ENCODE data around the gene COMMD1.

The COMMD1 gene

DNA sequence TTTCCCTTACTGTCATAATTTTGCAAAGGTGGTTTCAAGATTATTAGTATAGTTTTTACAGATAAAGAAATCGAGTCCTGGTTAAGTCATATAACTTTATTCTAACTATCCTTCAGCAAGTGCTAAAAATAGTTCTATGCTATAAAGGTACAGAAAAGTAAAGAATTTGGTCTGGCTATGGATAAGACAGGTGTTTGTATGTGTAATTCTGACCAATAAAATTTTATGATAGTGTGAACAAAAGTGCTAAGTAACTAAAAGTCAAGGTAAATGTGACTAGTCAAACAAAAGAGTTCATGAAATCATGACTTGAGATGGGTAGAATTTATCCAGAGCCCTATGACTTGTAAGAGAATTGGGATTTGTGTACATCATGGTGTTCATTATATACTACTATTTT lies 140.7 kb downstream of the COMMD1 start:
- TF ChIP-seq, protein P1, sequence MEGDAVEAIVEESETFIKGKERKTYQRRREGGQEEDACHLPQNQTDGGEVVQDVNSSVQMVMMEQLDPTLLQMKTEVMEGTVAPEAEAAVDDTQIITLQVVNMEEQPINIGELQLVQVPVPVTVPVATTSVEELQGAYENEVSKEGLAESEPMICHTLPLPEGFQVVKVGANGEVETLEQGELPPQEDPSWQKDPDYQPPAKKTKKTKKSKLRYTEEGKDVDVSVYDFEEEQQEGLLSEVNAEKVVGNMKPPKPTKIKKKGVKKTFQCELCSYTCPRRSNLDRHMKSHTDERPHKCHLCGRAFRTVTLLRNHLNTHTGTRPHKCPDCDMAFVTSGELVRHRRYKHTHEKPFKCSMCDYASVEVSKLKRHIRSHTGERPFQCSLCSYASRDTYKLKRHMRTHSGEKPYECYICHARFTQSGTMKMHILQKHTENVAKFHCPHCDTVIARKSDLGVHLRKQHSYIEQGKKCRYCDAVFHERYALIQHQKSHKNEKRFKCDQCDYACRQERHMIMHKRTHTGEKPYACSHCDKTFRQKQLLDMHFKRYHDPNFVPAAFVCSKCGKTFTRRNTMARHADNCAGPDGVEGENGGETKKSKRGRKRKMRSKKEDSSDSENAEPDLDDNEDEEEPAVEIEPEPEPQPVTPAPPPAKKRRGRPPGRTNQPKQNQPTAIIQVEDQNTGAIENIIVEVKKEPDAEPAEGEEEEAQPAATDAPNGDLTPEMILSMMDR (IDR thresholded peaks at IDR 0.05; ENCODE audit: control insufficient read depth, insufficient read depth, low read depth, low read length, missing control alignments): no peak
- DNase-seq (ENCODE audit: low read depth): no peak
- no peak overlapping the region for H3K4me3 ChIP-seq (ENCODE audit: control insufficient read depth, low read depth, low read length)

DNA sequence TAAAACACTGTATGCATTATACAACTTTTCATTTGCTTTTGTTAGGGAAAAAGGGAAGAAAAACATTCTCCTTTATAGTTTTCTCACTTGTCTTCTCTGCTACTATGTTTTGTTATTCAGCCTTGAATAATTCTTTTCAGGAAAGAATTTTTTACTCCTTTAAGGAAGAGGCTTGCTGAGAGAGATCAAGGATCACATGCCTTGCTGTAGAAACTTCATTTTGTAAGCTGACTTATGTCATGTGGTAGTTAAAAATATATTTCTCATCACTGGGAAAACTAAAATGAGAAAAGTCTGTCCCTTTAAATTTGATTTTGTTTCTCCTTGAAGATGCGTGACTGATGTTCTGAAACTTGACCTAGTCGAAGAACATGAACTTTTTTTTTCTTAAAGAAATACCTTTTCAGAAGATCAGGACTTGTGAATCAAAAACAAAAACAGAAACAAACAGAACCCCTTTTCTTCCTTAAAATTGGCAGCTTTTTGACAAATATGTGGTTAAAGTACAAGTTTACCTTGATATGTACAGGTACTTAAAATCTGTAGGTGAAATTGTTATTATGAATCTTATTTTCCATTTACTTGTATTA lies 145.1 kb downstream of the COMMD1 start:
- TF ChIP-seq, protein P1 (IDR thresholded peaks at IDR 0.05; ENCODE audit: control insufficient read depth, insufficient read depth, low read depth, low read length, missing control alignments): no peak
- no peak for DNase-seq (ENCODE audit: low read depth)
- no peak overlapping the region for H3K4me3 ChIP-seq (ENCODE audit: control insufficient read depth, low read depth, low read length)

DNA sequence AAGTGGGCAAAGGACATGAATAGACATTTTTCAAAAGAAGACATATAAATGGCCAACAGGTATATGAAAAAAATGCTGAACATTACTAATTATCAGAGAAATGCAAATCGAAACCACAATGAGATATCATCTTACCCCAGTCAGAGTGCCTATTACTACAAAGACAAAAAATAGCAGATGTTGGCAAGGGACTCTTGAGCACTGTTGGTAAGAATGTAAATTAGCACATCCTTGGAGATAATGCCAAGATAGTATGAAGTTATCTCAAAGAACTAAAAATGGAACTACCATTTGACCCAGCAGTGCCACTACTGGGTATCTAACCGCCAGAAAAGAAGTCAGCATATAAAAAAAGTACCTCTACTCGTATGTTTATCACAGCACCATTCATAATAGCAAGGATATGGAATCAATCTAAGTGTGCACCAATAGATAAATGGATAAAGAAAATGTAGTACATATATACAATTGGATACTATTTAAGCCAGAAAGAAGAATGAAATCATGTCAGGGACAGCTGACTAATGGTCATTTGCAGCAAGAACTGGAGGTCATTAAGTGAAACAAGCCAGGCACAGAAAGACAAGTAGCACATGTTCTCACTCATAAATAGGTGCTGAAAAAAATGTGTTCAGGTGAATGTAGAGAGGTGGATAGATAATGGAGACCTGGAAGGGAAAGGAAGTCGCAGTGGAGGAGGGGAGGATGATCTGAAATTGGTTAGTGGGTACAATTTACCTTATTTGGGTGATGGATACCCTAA lies 148.7 kb downstream of the COMMD1 start:
- TF ChIP-seq, protein P1 (IDR thresholded peaks at IDR 0.05; ENCODE audit: control insufficient read depth, insufficient read depth, low read depth, low read length, missing control alignments): no peak
- no peak for DNase-seq (ENCODE audit: low read depth)
- H3K4me3 ChIP-seq (ENCODE audit: control insufficient read depth, low read depth, low read length): no peak overlapping the region

DNA sequence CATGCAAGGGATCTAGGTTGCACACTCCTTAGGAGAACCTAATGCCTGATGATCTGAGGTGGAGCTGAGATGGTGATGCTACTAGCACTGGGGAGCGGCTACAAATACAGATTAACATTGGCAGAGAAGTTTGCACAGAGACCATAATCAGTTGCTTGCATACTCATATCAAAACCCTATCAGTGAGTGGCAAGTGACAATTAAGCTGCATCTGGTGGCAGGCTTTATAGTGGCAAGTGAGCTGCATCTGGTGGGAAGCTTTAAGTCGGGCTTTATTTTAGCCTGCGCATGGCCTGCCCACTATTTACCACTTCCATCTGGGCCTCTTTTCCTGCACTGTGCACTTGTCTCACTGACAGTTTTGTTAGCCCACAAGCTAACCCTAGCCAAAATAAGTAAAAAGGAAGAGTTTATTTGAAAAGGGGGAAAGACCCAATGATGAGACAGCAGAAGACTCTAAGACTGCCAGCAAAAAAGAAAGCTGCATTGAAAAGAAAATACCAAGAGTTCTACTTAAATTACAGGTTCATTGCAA lies 149.5 kb downstream of the COMMD1 start:
- H3K4me3 ChIP-seq (ENCODE audit: control insufficient read depth, low read depth, low read length): no peak overlapping the region
- no peak for DNase-seq (ENCODE audit: low read depth)
- TF ChIP-seq, protein P1 (IDR thresholded peaks at IDR 0.05; ENCODE audit: control insufficient read depth, insufficient read depth, low read depth, low read length, missing control alignments): no peak

DNA sequence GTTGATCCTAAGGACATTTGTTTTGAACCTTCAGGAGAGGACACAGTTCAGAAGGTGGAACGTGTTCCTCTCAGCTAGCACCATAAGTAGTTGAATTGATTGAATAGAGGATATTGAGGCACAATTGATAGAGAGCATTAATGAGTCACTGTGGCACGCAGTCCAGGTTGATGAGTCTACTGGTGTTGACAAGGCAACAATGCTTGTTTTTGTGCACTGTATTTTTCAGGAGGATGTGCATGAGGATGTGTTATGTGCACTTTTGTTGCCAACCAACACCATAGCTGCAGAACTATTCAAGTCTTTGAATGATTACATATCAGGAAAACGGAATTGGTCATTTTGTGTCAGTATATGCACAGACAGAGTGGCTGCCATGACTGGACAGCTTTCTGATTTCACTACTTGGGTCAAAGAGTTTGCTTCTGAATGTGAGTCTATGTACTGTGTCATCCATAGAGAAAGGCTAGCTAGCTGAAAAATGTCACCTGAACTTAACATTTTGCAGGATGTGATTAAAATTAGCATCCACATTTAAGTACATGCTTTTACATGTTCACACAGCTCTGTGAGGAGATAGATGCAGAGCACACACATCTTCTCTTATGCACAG lies 150.4 kb downstream of the COMMD1 start:
- no peak overlapping the region for H3K4me3 ChIP-seq (ENCODE audit: control insufficient read depth, low read depth, low read length)
- TF ChIP-seq, protein P1 (IDR thresholded peaks at IDR 0.05; ENCODE audit: control insufficient read depth, insufficient read depth, low read depth, low read length, missing control alignments): no peak
- DNase-seq (ENCODE audit: low read depth): no peak

DNA sequence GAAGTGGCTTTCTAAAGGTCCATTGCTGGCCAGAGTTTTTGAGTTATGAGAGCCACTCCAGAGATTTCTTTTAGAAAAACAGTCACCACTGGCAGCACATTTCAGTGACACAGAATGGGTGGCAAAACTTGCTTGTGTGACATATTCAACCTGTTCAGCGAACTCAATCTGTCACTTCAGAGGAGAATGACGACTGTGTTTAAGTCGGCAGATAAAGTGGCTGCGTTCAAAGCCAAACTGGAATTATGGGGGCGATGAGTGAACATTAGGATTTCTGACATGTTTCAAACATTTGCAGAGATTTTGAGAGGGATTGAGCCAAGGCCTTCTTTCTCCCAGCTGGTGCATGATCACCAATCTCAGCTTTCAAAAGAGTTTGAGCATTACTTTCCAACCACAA lies 150.9 kb downstream of the COMMD1 start:
- no peak overlapping the region for H3K4me3 ChIP-seq (ENCODE audit: control insufficient read depth, low read depth, low read length)
- no peak for DNase-seq (ENCODE audit: low read depth)
- TF ChIP-seq, protein P1 (IDR thresholded peaks at IDR 0.05; ENCODE audit: control insufficient read depth, insufficient read depth, low read depth, low read length, missing control alignments): no peak
